BLaER1 treated with 17β-estradiol and CSF1 and Interleukin-3, amounts not matched to agents 10 nM and 100 nM (cell line): Measurements from ENCODE around the gene POLR2L.

Experiments used
- H3K27ac ChIP-seq, 11 experiments: shearing (Covaris generic); formaldehyde crosslinking; 2 replicates each; pipeline ENCODE4 v1.8.1; 2022
- H3K27me3 ChIP-seq, 11 experiments: shearing (Covaris generic); formaldehyde crosslinking; 2 replicates each; pipeline ENCODE4 v1.8.1; 2022
- H3K36me3 ChIP-seq, 11 experiments: shearing (Covaris generic); formaldehyde crosslinking; 2 replicates each; pipeline ENCODE4 v1.8.1; 2022
- H3K4me1 ChIP-seq, 10 experiments: shearing (Covaris generic); formaldehyde crosslinking; 2 replicates each; pipeline ENCODE4 v1.8.1; 2022
- H3K4me2 ChIP-seq, 11 experiments: shearing (Covaris generic); formaldehyde crosslinking; 2 replicates each; pipeline ENCODE4 v1.8.1; 2022
- H3K4me3 ChIP-seq, 10 experiments: shearing (Covaris generic); formaldehyde crosslinking; 2 replicates each; pipeline ENCODE4 v1.8.1; 2022
- H3K9ac ChIP-seq, 11 experiments: shearing (Covaris generic); formaldehyde crosslinking; 2 replicates each; pipeline ENCODE4 v1.8.1; 2022
- H3K9me3 ChIP-seq, 11 experiments: shearing (Covaris generic); formaldehyde crosslinking; replicated peaks in 1 of 11; 2 replicates each; pipeline ENCODE4 v1.8.1; 2022
- H4K20me1 ChIP-seq, 11 experiments: shearing (Covaris generic); formaldehyde crosslinking; 2 replicates each; pipeline ENCODE4 v1.8.1; 2022
- Cebpa-rat ChIP-seq, 11 experiments: shearing (Covaris generic); IDR thresholded peaks; 2 replicates each; pipeline ENCODE4 v1.8.1; 2022

Gene POLR2L

GRCh38 chr11:884578-885070 lies 42.3 kb upstream of the POLR2L start:
- Histone ChIP-seq H3K4me3 (no peak overlapping the region), H3K27me3 (no peaks in the 10 kb centered on the region), H4K20me1 (peaks cover 0 to 80% (median 38%) of the 10 kb centered on the region in 11 experiments; a peak in 16 of 22 replicates), H3K9ac (no peak overlapping the region; a peak in 1 of 22 replicates), H3K9me3 (no peaks in the 10 kb centered on the region), H3K4me2 (no peak overlapping the region), H3K27ac (no peak overlapping the region), H3K4me1 (peaks cover 0 to 9% (median 6%) of the 10 kb centered on the region in 10 experiments; a peak in 8 of 20 replicates), H3K36me3 (peaks cover 65 to 96% (median 83%) of the 10 kb centered on the region in 11 experiments)
- TF ChIP-seq Cebpa-rat (IDR thresholded peaks at IDR 0.05), result no peak

DNA sequence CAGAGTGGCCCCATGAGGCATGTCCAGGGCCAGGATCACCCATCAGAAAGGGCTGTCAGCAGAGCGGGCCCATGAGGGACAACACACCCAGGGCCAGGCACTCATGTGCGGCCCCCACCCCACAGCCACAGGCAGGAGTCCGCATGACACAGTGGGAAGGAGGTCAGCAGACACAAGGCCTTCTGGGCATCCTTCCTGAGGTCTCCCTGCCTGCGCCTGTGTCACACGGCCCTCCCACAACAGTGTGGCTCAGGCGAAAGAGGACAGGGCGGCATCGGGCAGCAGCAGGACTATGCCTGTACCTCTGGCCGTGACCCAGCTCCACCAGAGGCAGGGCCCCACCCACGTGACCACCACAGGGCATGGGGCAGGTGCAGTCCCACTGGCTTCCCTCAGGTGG lies 41.2 kb upstream of the POLR2L start:
- H4K20me1 ChIP-seq, result peaks cover 0 to 76% (median 34%) of the 10 kb centered on the region in 11 experiments; a peak in 14 of 22 replicates
- no peak overlapping the region for H3K4me2 ChIP-seq
- peaks cover 0 to 9% (median 6%) of the 10 kb centered on the region in 10 experiments; a peak in 8 of 20 replicates for H3K4me1 ChIP-seq
- peaks cover 71 to 97% (median 88%) of the 10 kb centered on the region in 11 experiments for H3K36me3 ChIP-seq
- H3K27ac ChIP-seq, result no peak overlapping the region
- H3K27me3 ChIP-seq, result no peaks in the 10 kb centered on the region
- no peaks in the 10 kb centered on the region for H3K9me3 ChIP-seq
- H3K4me3 ChIP-seq, result no peak overlapping the region
- H3K9ac ChIP-seq, result no peak overlapping the region
- TF ChIP-seq Cebpa-rat (IDR thresholded peaks at IDR 0.05), result no peak

DNA sequence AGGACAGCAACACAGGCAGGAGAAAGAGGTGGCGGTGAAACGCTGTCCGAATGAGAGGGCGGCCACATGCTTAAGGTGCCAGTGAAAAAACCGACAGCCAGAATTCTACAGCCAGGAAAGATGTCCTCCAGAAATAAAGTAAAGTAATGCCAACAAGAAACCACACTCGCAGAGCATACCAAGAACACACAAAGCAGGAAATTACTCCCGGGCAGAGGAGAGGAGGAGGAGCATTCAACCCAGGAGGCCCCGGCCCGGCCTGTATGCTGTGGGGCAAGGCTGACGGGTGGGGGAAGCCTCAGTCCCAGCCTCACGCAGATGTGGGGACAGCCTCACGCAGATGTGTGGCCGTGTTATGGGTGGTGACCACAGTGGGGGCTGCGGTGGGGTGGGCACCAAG lies 40.3 kb upstream of the POLR2L start:
- Histone ChIP-seq H3K27ac (no peak overlapping the region), H4K20me1 (peaks cover 0 to 70% (median 34%) of the 10 kb centered on the region in 11 experiments; a peak in 14 of 22 replicates), H3K36me3 (peaks cover 73 to 96% (median 88%) of the 10 kb centered on the region in 11 experiments), H3K4me3 (no peak overlapping the region), H3K9me3 (no peaks in the 10 kb centered on the region), H3K4me2 (peak overlapping the region in 3 of 11 experiments; percentile 5 to 12 (median 7); a peak in 3 of 22 replicates), H3K27me3 (no peaks in the 10 kb centered on the region), H3K4me1 (peaks cover 0 to 9% (median 6%) of the 10 kb centered on the region in 10 experiments; a peak in 8 of 20 replicates), H3K9ac (no peak overlapping the region)
- no peak for TF ChIP-seq Cebpa-rat (IDR thresholded peaks at IDR 0.05)

DNA sequence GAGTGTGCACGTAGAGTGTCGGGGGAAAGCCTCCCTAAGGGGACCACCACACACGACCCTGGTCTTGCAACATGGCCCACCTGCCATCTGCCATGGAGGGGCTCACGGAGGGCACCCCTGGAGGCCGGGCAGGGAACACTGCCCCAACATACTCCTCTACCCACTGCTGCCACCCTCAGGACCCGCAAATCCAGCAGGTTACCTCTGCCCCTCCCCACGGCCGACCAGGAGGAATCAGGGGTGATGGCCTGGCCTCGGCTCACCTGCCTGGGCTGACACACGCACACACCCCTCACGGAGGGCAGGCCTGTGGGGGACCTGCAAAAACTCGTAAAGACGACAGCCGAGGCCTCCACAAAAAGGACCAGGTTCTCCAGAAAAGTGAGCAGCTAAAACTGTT lies 38.1 kb upstream of the POLR2L start:
- Histone ChIP-seq H3K27me3 (no peaks in the 10 kb centered on the region), H3K36me3 (peaks cover 59 to 100% (median 90%) of the 10 kb centered on the region in 11 experiments), H3K9ac (no peak overlapping the region), H3K4me2 (no peak overlapping the region), H3K4me1 (peaks cover 0 to 9% (median 6%) of the 10 kb centered on the region in 10 experiments; a peak in 8 of 20 replicates), H3K9me3 (no peaks in the 10 kb centered on the region), H3K27ac (no peak overlapping the region), H4K20me1 (peaks cover 0 to 76% (median 26%) of the 10 kb centered on the region in 11 experiments; a peak in 15 of 22 replicates), H3K4me3 (no peak overlapping the region)
- TF ChIP-seq Cebpa-rat (IDR thresholded peaks at IDR 0.05), result no peak

- Histone ChIP-seq H3K36me3 (peaks cover 39 to 91% (median 72%) of the 10 kb centered on the region in 11 experiments), H3K9ac (no peak overlapping the region), H3K9me3 (no peaks in the 10 kb centered on the region), H3K4me2 (no peak overlapping the region), H3K27ac (no peak overlapping the region), H3K27me3 (no peaks in the 10 kb centered on the region), H3K4me3 (no peak overlapping the region), H4K20me1 (peaks cover 0 to 72% (median 7%) of the 10 kb centered on the region in 11 experiments; a peak in 11 of 22 replicates), H3K4me1 (peaks cover 0 to 3% (median under 1%) of the 10 kb centered on the region in 10 experiments; a peak in 5 of 20 replicates)
- TF ChIP-seq Cebpa-rat (IDR thresholded peaks at IDR 0.05), result no peak
Observed at GRCh38 chr11:877565-877964, 35.2 kb upstream of the POLR2L start.

- TF ChIP-seq Cebpa-rat (IDR thresholded peaks at IDR 0.05), result no peak
- Histone ChIP-seq H3K9me3 (no peaks in the 10 kb centered on the region), H3K27me3 (no peaks in the 10 kb centered on the region), H3K4me3 (no peak overlapping the region), H3K9ac (no peak overlapping the region), H3K36me3 (peaks cover 33 to 83% (median 62%) of the 10 kb centered on the region in 11 experiments), H3K27ac (no peak overlapping the region), H4K20me1 (peaks cover 0 to 79% (median 7%) of the 10 kb centered on the region in 11 experiments; a peak in 11 of 22 replicates), H3K4me2 (no peak overlapping the region), H3K4me1 (no peaks in the 10 kb centered on the region)
Observed at GRCh38 chr11:876545-876944, 34.2 kb upstream of the POLR2L start.

- peaks cover 31 to 77% (median 57%) of the 10 kb centered on the region in 11 experiments for H3K36me3 ChIP-seq
- peaks cover 0 to 85% (median 7%) of the 10 kb centered on the region in 11 experiments; a peak in 11 of 22 replicates for H4K20me1 ChIP-seq
- H3K9ac ChIP-seq, result no peak overlapping the region
- H3K4me3 ChIP-seq, result no peak overlapping the region
- H3K4me2 ChIP-seq, result no peak overlapping the region
- H3K27ac ChIP-seq, result no peak overlapping the region
- no peaks in the 10 kb centered on the region for H3K9me3 ChIP-seq
- no peak for TF ChIP-seq Cebpa-rat (IDR thresholded peaks at IDR 0.05)
- no peaks in the 10 kb centered on the region for H3K27me3 ChIP-seq
- no peaks in the 10 kb centered on the region for H3K4me1 ChIP-seq
Observed at GRCh38 chr11:875769-876301, 33.5 kb upstream of the POLR2L start.

- no peak overlapping the region for H3K27ac ChIP-seq
- H3K27me3 ChIP-seq, result no peaks in the 10 kb centered on the region
- peaks cover 25 to 71% (median 50%) of the 10 kb centered on the region in 11 experiments for H3K36me3 ChIP-seq
- H3K9ac ChIP-seq, result no peak overlapping the region
- no peaks in the 10 kb centered on the region for H3K4me1 ChIP-seq
- H4K20me1 ChIP-seq, result peaks cover 0 to 85% (median 7%) of the 10 kb centered on the region in 11 experiments; a peak in 11 of 22 replicates
- no peak for TF ChIP-seq Cebpa-rat (IDR thresholded peaks at IDR 0.05)
- no peaks in the 10 kb centered on the region for H3K9me3 ChIP-seq
- no peak overlapping the region for H3K4me2 ChIP-seq
- H3K4me3 ChIP-seq, result no peak overlapping the region
Observed at GRCh38 chr11:875203-875602, 32.9 kb upstream of the POLR2L start.

GRCh38 chr11:873706-874105 lies 31.4 kb upstream of the POLR2L start:
- Histone ChIP-seq H3K4me3 (no peak overlapping the region), H3K36me3 (peaks cover 10 to 71% (median 45%) of the 10 kb centered on the region in 11 experiments; a peak in 19 of 22 replicates), H3K9me3 (no peaks in the 10 kb centered on the region), H3K27me3 (no peaks in the 10 kb centered on the region), H3K4me1 (no peaks in the 10 kb centered on the region), H3K9ac (no peak overlapping the region), H3K4me2 (no peak overlapping the region), H3K27ac (no peak overlapping the region), H4K20me1 (peaks cover 0 to 87% (median 12%) of the 10 kb centered on the region in 11 experiments; a peak in 12 of 22 replicates)
- no peak for TF ChIP-seq Cebpa-rat (IDR thresholded peaks at IDR 0.05)
